HG03175 (cell line): Measurements from ENCODE around the gene MRPL21.
"Not testable (repeated sequence)": the region's sequence is repeated elsewhere in the genome, so short reads cannot be mapped to it uniquely, and the experiment has no call there.

Source experiments
- ATAC-seq: cut with Tn5 transposase; IDR thresholded peaks from one replicate; pipeline ENCODE4 v1.9.1; 2021; ENCODE audit warnings: mild to moderate bottlenecking, moderate library complexity; ENCODE audit not compliant: unreplicated experiment

Gene MRPL21

GRCh38 chr11:68913188-68913587 is 9.6 kb upstream of the MRPL21 start:
- ATAC-seq = no peak

- no peak for ATAC-seq
Observed at GRCh38 chr11:68912254-68912653, 8.6 kb upstream of the MRPL21 start.

DNA sequence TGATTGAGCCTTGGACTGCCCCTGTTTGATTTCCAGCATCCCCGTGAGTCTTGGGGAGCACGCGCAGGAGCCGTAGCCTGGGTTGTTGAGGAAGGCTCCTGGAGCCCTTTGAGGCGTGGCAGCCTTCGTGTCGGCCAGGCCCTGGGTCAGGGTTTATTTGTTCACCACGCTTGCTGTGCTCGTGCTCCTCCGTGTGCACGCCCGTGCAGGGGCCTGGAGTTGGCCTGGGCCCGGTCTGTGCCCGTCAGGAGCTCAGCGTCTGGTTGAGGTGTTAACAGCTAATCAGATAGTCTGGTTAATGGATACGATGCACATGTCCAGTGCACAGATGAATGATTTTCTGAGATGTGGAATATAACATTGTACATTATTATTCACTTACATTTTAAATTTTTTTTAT is 8.1 kb upstream of the MRPL21 start:
- ATAC-seq = no peak

DNA sequence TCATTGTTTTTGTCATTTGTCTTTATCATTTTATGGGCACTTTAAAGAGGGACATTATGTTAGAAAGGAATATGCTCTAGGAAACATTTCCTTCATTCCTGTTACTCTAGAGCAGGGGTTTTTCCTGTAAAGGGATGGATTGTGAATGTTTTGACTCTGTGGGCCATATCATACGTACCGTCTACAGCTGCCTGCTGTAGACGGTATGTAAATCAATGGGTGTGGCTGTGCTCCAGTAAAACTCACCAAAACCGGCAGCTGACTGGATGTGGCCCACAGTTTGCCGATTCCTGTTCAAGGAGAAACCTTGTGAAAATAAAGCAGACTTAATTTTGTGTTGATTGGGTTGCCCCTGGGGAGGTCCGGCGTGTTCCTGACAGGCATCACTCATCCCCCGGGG is 7.3 kb upstream of the MRPL21 start:
- no peak for ATAC-seq

DNA sequence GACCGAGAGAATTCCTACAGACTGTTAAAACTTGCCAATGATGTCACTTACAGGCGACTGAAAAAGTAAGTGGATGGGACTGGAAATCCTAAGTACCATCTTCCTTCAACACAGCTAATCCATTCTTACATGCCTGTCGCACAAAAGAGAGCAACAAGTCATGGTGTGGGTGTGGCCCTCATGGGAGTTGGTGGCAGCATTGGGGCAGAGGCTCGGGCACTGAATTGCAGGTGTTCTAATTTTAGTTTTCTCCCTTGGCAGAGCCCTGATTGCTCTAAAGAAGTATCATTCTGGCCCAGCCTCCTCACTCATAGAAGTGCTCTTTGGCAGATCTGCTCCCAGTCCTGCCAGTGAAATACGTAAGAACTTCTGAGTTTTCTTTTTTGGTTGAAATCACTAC is 4.6 kb upstream of the MRPL21 start:
- ATAC-seq = no peak

GRCh38 chr11:68905421-68906360 is 2.1 kb upstream of the MRPL21 start:
- ATAC-seq = no peak

GRCh38 chr11:68904248-68904847 is 716 bp upstream of the MRPL21 start:
- ATAC-seq = no peak

DNA sequence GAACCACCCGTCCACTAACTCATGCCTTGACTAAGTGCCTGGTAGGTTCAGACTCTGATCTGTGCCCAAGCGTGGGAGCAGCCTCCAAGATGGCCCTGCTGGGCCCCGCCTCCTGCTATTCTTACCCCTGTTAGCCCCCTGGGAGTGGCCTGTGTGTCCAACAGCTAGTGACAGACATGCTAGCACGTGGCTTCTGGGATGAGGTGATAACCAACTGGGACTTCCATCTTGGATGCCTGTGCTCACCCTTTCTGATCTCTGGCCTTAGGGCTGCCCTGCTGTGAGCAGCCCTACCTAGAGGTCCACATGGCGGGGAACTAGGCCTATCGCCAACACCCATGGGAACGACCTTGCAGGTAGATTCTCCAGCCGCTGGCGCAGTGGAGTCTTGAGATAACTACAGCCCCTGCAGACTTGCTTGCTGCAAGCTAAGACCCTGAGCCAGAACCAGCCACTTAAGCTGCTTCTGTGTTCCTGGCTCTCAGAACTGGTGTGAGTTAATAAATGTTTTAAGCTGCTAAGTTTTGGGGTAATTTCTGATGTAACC is 2.7 kb downstream of the MRPL21 start:
- ATAC-seq = no peak

GRCh38 chr11:68897441-68897840 is 6.2 kb downstream of the MRPL21 start:
- no peak for ATAC-seq

- ATAC-seq = no peak
Observed at GRCh38 chr11:68896171-68896959, 7.3 kb downstream of the MRPL21 start.

DNA sequence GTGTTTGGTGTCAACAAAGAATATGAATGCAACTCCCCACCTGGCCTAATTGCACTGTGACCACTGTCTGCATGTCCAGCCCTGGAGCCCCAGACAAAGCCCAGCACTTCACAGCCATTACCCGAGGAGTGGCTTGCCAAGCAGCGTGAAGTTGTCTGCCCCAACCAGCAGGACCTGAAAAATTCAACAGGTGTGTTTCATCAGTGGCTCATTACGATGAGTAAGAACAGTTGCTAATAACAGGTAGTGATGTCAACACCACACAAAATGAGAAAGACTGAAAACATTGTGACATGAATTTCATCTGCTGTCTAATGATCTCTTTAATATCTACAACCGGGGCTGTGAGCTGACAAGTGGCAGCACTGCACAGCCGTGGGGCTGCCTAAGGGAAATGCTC is 10.3 kb downstream of the MRPL21 start:
- no peak for ATAC-seq

GRCh38 chr11:68892576-68892975 is 11.1 kb downstream of the MRPL21 start:
- no peak for ATAC-seq

DNA sequence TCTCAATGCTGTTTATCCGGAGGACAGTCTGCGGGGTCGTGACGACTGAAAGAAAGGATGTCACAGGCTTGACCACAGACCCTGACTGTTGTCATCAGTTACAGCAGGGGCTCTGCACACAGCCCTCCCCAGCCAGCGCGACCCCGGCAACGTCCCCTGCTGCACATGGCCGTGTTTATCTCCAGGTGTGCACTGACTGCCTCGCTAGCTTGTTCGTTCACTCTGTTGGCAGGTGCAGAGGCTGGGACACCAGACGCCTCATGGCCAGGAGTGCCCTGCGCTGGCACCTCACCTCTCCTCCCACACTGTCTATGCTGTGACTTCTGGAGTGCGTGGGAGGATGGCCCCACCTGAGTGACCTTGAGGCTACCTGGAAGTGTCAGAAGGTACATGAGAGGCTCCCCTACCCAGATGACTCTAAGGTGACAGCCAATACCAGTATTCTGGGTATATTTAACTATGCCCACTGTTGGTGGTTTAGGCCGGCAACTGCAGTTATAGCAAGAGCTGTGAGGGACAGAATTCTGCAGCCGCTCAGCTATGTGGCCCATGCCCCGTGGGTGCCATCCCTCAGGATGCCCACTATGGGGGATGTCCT is 12.2 kb downstream of the MRPL21 start:
- ATAC-seq = no peak

GRCh38 chr11:68890490-68891231 is 13.0 kb downstream of the MRPL21 start:
- ATAC-seq = no peak

DNA sequence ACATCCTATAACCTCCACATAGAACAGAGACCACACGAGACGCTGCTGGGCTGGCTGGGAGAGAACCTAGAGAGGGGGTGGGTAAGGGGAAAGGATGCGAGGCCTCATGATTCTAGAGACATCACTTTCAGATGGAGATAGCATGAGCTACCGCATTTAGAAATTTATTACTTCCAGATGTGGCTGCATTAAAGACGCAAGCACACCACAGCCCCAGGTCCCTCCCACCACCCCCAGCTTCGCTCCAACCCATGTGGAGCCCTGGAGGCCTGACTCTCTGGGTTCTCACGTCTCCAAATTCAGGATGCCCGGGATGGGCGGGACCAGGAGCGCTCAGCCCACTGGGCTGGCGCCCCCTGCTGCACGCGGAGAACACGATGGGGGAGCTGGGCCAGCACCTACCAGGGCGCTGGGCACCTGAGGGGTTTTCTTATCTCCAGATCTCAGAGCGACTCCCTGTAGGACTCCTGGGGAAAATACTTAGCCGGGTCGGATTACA is 13.6 kb downstream of the MRPL21 start:
- ATAC-seq = no peak

DNA sequence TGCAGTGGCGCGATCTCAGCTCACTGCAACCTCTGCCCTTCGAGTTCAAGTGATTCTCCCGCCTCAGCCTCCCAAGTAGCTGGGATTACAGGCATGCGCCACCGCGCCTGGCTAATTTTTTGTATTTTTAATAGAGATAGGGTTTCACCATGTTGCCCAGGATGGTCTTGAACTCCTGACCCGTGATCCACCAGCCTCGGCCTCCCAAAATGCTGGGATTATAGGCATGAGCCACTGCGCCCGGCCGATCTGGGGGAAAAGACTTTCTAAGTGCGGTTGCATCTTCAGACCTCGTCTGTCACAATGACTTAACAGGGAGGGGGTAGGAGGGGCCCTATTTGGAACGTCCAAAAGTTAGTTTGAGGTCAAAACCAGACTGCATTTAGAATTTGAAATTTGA is 18.8 kb downstream of the MRPL21 start:
- ATAC-seq = not testable (repeated sequence)

DNA sequence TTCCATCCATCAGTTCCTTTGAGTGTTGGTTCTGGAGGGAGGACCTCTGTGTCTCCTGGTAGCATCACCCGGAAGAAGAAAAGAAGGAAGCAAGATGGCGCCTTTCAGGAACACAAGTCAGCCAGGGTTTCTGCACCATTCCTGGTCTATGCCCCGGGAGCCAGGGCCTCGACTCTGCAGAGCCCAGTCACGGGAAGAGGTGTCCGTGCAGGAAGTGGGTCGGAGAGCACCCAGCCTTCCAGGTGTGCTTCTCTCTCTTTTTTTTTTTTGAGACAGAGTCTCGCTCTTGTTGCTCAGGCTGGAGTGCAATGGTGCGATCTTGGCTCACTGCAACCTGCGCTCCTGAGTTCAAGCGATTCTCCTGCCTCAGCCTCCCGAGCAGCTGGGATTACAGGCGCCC is 21.2 kb downstream of the MRPL21 start:
- ATAC-seq = no peak

DNA sequence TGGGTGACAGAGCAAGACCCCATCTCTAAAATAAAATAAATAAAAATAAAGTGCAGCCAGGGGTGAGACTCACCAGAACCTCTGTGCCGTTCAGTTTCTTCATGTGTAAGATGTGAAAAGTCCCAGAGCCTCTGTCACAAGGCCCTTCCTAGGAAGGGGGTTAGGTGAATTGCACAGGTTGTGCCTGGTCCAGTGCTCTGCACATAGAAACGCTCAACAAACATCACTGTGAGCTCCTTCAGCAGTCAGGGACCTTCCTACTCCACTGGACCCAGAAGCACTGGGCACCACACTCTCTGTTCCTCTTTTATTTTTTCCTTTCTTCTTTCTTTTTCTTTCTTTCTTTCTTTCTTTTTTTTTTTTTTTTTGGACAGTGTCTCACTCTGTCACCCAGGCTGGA is 22.3 kb downstream of the MRPL21 start:
- ATAC-seq = no peak

DNA sequence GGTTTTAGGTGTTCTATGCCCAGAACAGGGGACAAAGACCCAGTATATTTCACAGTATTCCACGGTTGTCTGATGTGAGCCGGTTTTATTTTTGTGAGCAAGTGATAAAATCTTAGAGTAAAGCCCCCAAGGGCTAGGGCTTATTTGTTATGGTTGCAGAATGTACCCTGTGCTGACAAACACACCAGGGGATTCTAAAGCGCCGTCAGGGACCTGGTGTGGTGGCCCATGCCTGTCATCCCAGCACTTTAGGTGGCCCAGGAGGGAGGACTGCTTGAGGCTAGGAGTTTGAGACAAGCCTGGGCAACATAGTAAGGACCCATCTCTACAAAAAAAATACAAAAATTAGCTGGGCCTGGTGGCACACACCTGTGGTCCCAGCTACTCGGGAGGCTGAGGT is 22.8 kb downstream of the MRPL21 start:
- ATAC-seq = no peak

DNA sequence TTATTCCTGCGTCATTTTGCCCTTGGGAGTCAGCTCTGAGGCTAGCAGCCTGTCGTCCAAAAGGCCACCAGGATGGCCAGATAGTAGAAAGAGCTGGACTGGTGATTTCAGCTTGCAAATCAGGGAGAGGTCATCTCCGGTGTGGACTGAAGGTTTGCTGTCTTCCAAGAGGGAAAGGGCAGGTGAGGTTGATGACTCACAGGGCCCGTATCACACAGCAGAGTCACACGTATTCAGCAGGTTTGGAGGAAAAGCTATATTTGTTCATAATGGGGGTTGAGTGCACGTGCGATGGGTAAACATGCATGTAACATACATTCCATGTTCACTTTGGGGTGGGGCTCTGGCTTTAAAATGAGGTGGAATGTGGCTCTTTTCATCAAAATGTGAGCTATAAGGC is 25.6 kb downstream of the MRPL21 start:
- no peak for ATAC-seq
